Vagina (tissue), 2 donors: ENCODE measurements around the gene MCOLN2.

Source experiments
- CTCF ChIP-seq, 3 experiments: fragments of 450-650 bp in 2 of 3; fragments of 200-600 bp in 1 of 3; sonication (generic) in 1 of 3; IDR thresholded peaks; one replicate each; pipeline ENCODE4 v1.5.1; 2017 to 2019; ENCODE audit warnings: antibody characterized with exemption in 3 of 3, mild to moderate bottlenecking in 2 of 3, moderate library complexity in 2 of 3
- POLR2A ChIP-seq, 2 donors: fragments of 450-650 bp; IDR thresholded peaks; one replicate each; pipeline ENCODE4 v1.6.1; 2017; ENCODE audit warnings: antibody characterized with exemption in 2 of 2, mild to moderate bottlenecking in 2 of 2, moderate library complexity in 2 of 2
- POLR2AphosphoS5 ChIP-seq, 2 donors: sonication (generic); formaldehyde crosslinking; IDR thresholded peaks; one replicate each; pipeline ENCODE4 v1.9.0; 2017; ENCODE audit warnings: antibody characterized with exemption in 2 of 2, mild to moderate bottlenecking in 2 of 2, low read depth in 1 of 2; ENCODE audit not compliant: insufficient read depth in 1 of 2

- TF ChIP-seq POLR2A (IDR thresholded peaks at IDR 0.05), result no peak
- no peak for TF ChIP-seq CTCF (IDR thresholded peaks at IDR 0.05)
- TF ChIP-seq POLR2AphosphoS5 (IDR thresholded peaks at IDR 0.05; ENCODE audit: insufficient read depth in 1 of 2, low read depth in 1 of 2), result no peak
Measured at GRCh38 chr1:84892705-84893618, 104.0 kb downstream of the MCOLN2 start, which contains the start of gene LPAR3.
